ENCODE measurements around the gene SLF2.

GRCh38 chr10:100967332-100967731 is 54.6 kb downstream of the SLF2 start:
- no peak for TF ChIP-seq CTCF (IDR thresholded peaks at IDR 0.05)
- no peak for TF ChIP-seq POLR2A (IDR thresholded peaks at IDR 0.05)
